Measurements from ENCODE around the gene ADAMTSL1.

Gene ADAMTSL1

GRCh38 chr9:18819418-18819817 lies 345.5 kb downstream of the ADAMTSL1 start:
- DNase-seq (ENCODE audit: low spot score) = no peak

DNA sequence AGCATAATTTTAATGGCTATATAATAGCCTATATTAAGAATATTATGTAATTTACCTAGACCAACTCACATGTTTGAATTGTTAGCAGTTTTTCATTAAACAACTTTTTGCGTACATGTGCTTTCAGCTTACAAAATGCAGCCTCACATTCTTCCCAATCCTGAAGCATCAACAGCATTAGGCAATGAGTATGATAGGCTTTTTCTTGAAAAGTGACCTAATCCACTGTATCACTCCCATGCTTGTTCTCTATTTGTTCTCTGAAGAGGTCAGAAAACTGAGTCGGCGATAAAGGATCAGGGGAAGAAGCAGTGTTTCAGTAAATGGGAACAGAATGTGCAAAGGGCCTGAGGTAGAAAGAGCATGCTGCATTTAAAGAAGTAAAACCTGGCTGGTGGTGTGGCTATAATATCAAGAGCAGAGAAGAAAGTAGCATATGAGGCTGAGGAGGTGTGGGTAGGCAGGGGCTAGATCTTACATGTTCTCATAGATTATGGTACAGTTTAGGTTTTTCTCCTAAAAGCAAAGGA lies 346.7 kb downstream of the ADAMTSL1 start:
- DNase-seq (ENCODE audit: low spot score) = no peak

- no peak for DNase-seq (ENCODE audit: low spot score)
Observed at GRCh38 chr9:18821788-18822187, 347.8 kb downstream of the ADAMTSL1 start.

DNA sequence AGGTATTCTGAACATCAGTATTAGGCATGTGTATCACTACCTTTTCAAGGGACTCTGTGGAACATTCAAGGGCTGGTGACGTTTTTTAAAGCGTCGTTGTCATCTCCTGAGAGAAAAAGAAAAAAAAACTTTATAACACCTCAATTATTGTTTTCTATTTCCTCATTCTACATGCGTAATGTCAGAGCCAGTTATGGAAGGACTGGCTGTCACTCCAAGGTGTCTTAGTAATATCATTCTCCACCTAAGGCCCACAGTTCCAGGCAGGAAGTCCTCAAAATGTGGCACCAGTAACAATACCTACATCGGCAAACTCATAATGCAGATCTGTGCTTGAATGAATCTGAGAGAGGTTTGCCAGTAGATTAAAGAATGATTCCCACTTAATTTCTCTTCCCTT lies 348.9 kb downstream of the ADAMTSL1 start:
- DNase-seq (ENCODE audit: low spot score) = no peak

DNA sequence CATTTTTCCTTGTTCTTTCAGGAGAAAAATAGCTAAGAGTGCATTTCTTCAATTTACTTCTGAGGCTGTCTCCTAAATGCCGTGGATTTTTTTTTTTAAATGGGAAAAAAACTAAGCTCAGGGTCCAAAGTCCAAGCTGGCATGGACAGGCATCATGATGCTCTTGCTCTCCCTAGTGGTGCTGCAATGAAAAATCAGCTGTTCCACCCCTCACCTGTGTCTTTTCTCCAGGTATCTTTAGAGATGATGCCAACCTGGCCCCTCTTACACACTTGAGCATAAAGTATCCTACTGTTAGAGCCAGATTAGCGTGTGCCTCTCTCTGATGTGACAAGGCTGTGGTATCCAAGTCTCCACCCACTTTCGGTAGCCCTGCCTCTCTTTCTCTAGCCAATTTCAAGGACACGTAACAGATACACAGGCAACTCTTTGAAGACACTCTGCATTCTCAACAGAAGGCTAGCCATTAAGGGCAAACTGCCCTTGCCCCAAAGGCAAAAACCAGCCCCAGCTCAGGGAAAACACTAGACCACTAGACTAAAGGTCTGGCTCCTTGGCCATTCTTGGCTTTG lies 350.2 kb downstream of the ADAMTSL1 start:
- no peak for DNase-seq (ENCODE audit: low spot score)

DNA sequence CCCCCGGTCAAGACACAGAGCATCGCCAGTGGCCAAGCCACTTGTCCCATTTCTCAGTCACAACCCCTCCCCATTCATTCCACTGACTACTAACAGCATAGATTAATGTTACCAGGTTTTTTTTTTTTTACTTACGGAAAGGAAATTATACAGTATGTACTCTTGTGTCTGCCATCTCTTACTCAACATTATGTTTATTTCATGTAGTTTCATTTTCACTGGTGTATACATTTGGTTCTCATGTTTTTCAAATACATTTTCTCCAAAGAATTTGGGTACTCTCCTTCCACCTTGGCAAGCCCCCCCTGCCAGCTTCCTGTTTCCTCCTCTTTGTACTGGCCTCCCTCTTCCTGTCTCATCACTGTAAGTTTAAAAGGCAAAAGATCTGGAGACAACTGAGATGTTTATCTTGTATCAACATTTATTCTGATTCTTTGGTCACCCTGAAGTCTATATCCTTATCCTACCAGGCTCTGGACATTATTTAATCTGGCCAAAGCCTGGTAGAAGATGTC lies 351.8 kb downstream of the ADAMTSL1 start:
- DNase-seq (ENCODE audit: low spot score) = no peak

DNA sequence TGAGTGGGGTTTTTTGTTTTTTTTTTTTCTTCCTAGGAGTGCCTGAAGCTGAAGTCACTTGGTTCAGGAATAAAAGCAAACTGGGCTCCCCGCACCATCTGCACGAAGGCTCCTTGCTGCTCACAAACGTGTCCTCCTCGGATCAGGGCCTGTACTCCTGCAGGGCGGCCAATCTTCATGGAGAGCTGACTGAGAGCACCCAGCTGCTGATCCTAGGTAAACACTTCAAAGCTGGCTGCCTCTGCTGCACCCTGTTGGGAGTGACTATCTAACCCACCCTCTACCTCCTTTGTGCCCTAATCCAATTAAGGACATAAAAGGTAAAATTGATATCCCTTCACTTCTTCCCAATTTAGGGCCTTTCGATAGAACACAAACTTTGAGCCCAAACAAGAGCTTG lies 352.3 kb downstream of the ADAMTSL1 start:
- DNase-seq (ENCODE audit: low spot score) = no peak

- no peak for DNase-seq (ENCODE audit: low spot score)
Observed at GRCh38 chr9:18829066-18829465, 355.1 kb downstream of the ADAMTSL1 start.

GRCh38 chr9:18829873-18830272 lies 355.9 kb downstream of the ADAMTSL1 start:
- DNase-seq (ENCODE audit: low spot score) = no peak

DNA sequence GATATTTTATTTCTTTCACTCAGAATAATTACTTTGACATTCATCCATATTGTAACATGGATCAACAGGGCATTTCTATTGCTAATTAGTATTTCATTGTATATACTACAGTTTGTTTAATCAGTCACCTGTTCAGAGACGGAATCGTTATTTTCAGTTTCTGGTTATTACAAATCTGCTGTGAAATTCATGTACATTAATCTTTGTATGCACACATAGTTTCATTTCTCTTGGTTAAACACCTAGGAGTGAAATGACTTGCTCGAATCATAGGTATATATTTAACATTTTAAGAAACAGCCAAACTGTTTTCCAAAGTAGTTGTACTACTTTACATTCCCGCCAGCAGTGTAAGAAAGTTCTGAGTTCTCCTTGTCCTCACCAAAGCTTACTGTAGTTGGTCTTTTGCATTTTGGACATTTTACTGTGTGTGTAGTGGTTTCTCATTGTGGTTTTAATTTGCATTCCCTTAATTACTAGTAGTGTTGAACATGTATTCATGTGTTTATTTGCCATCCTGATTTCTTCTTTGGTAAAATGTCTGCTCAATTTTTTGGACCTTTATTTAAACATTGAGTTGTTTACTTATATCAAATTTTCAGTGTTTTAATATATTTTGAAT lies 360.9 kb downstream of the ADAMTSL1 start:
- no peak for DNase-seq (ENCODE audit: low spot score)

- no peak for DNase-seq (ENCODE audit: low spot score)
Observed at GRCh38 chr9:18837402-18837801, 363.4 kb downstream of the ADAMTSL1 start.

GRCh38 chr9:18847576-18848275 lies 373.8 kb downstream of the ADAMTSL1 start:
- no peak for DNase-seq (ENCODE audit: low spot score)

DNA sequence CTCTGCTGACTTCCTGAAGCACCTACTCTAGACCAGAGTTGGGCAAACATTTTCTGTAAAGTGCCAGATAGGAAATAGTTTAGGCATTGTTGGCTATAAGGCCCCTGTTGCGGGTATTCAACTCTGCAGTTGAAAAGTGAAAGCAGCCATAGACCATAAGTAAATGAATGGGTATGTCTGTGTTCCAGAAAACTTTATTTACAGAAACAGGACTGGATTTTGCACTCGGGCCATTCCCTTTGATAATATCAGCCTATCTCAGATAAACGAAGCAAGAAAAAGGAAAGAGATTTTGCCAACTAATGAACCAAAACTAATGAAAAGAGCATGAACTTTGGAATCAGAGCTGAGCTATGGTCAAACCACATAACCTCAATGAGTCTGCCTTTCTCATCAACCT lies 374.7 kb downstream of the ADAMTSL1 start:
- no peak for DNase-seq (ENCODE audit: low spot score)

- no peak for DNase-seq (ENCODE audit: low spot score)
Observed at GRCh38 chr9:18849270-18849669, 375.3 kb downstream of the ADAMTSL1 start.

DNA sequence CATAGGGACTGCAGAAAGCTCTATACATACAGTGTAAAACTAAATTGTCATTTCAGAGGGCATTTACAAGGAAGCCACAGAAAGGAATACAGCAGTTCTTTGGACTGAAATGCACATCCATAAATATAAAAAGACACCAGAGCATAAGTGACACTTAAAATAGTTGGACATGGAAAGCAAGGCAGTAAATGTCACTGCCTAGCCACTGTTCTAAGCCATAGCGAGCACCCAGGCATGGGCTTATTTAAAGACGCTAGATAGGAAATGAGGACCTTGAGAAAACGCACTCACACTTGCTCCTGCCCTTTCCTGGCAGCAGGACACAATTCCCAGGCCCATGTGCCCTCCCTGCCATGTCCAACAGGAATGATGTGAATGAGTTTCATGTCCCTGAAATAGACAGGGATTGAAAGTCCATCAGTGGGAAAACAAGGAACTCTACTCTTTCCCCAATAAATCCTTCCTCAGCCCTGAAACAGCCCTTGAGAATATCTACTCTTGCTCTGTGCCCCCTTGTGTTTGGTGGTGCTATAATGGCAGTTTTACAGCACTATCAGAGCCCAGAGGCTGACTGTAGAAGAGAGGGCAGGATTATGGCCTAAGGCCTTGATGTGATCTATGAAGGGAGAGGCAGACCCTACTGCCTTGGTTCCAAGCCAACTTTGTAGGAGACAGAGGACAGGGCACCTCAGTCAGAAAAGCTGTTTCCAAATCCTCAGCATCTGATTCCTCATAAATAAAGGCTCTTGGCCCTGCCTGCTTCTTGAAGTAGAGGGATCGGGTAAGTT lies 376.1 kb downstream of the ADAMTSL1 start:
- no peak for DNase-seq (ENCODE audit: low spot score)

DNA sequence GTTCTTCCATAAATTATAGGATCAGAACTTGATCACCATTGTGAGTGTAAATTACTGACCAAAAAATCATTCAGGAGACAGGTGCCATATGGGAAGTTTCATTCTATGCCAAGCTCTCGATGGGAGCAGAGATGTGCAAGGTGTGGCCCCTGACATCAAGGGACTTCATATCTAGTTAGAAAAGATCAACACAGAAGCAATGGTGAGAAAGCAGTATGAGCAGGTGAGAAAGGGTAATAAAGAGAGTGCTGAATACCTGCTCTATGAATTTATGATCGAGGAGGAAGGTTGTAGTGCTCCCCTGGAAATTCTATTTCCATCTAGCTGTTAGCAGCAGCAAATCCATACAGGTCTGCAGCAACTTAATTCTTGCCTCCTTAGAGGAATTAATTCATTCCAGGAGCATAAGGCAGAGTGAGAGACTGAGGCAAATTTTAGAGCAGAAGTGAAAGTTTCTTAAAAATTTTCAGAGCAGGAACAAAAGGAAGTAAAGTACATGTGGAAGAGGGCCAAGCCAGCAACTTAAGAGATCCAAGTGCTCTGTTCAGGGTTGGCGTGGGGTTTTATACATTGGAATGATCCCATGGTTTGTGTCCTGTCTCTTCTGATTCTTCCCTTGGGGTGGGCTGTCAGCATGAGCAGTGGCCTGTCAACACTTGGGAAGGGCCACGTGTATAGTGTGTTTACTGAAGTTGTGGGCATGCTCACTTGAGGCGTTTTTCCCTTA lies 377.3 kb downstream of the ADAMTSL1 start:
- DNase-seq (ENCODE audit: low spot score) = no peak

DNA sequence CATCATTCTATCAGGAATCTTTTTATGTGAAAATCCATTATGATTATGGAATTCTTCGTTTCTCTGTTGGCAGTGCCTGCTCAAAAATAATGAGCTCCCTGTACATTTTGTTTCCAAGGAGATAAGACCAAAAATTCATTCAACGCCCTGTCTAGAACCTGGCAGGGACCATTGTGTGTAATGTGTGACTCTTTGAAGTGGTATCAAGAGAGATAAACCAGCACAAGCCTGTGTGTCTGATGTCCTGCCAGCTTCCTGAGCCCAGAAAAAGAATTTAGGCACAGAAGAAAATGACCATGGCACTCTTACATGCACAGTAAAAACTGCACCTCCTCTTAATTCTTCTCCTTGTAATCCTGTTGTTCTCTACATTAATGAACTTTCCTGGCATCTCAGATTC lies 381.7 kb downstream of the ADAMTSL1 start:
- DNase-seq (ENCODE audit: low spot score) = no peak

DNA sequence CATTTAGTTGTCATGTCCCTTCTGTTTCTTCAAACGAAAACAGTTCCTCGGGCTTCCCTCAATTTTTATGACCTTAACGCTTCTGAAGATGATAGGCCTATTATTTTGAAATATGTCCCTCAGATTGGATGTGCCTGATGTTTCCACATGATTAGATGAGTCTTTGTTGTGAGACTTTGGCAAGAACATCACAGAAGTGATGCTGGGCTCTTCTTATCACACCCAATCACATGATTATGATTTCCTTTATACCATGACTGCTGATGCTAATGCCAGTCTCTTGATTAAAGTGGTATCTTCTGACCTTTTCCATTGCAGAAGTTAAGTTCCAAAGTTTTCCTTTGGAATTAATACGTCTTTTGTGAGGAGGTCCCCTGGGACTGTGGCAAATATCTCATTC lies 383.4 kb downstream of the ADAMTSL1 start:
- no peak for DNase-seq (ENCODE audit: low spot score)

DNA sequence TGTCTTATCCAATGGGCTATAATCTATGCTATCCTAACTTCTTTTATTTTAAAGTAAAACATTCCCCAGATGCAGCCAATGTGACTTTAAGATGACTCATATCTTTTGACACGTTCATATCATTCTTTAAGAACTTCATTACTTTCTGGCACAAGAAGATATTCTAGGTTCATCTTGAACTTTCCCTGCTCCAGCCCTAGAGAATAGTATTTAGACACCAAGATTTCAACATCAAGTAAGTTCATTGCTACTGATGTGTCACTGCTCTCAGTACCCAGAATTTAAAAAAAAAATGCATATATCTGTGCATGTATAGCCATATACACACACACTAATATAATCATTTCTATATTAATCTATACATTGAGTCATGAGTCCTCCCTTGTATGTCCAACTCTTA lies 383.8 kb downstream of the ADAMTSL1 start:
- no peak for DNase-seq (ENCODE audit: low spot score)

- DNase-seq (ENCODE audit: low spot score) = no peak
Observed at GRCh38 chr9:18861609-18862544, 387.9 kb downstream of the ADAMTSL1 start.

DNA sequence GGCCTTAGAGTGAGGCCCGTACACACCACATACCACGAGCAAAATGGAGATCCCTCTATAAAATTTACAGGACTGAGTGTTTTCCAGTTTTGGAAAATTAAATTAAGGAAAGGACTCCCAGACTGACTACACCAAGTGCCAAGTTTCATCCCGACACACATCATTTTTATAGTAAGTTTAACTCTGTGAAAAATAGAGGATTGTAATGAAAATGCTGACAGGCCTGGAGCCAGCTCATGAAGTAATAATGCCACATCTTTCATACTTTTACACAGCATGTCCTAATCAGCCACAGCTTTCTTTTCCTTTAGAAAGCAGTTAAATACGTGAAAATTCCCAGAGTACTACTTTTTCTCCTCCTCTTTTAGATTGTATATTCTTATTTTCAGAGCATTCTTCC lies 389.8 kb downstream of the ADAMTSL1 start:
- DNase-seq (ENCODE audit: low spot score) = no peak

Measured in hematopoietic multipotent progenitor cell treated with erythropoietin and hydrocortisone succinate and interleukin-3 and kit ligand, for 15 days (in vitro differentiated cells).